Hematopoietic multipotent progenitor cell treated with erythropoietin and hydrocortisone succinate and interleukin-3 and kit ligand, for 6 days (in vitro differentiated cells): ENCODE data around the gene PYGM.
"Not testable (repeated sequence)": the region's sequence is repeated elsewhere in the genome, so short reads cannot be mapped to it uniquely, and the experiment has no call there.

Experiments
- DNase-seq: peaks from one replicate; pipeline ENCODE4 v3.0.0-alpha.2; 2015

PYGM gene

GRCh38 chr11:64714666-64715065, 45.1 kb downstream of the PYGM start:
- no peak for DNase-seq

GRCh38 chr11:64713781-64714363, 45.9 kb downstream of the PYGM start:
- no peak for DNase-seq

GRCh38 chr11:64713016-64713707, 46.6 kb downstream of the PYGM start:
- no peak for DNase-seq

GRCh38 chr11:64712430-64713015, 47.3 kb downstream of the PYGM start:
- no peak for DNase-seq

GRCh38 chr11:64711956-64712362, 47.8 kb downstream of the PYGM start:
- DNase-seq, result no peak

- DNase-seq, result no peak
Measured at GRCh38 chr11:64711138-64711955, 48.4 kb downstream of the PYGM start.

- DNase-seq, result no peak
Measured at GRCh38 chr11:64710418-64711137, 49.2 kb downstream of the PYGM start.

- no peak for DNase-seq
Measured at GRCh38 chr11:64705501-64705900, 54.3 kb downstream of the PYGM start.

GRCh38 chr11:64703048-64703447, 56.7 kb downstream of the PYGM start:
- DNase-seq, result no peak

- not testable (repeated sequence) for DNase-seq
Measured at GRCh38 chr11:64701956-64702355, 57.8 kb downstream of the PYGM start.

GRCh38 chr11:64698427-64698826, 61.3 kb downstream of the PYGM start:
- no peak for DNase-seq

GRCh38 chr11:64697663-64698375, 62.0 kb downstream of the PYGM start:
- DNase-seq, result no peak
